ENCODE results near the gene TRAPPC6A. TPM values are rescaled to one million over a fixed set of nuclear protein-coding genes. Genes with fewer than 3 reads are reported as not detected.

The TRAPPC6A gene
- total and polyA plus RNA-seq, 2 experiments from 2014 or later: 29.4 to 74.7 TPM

DNA sequence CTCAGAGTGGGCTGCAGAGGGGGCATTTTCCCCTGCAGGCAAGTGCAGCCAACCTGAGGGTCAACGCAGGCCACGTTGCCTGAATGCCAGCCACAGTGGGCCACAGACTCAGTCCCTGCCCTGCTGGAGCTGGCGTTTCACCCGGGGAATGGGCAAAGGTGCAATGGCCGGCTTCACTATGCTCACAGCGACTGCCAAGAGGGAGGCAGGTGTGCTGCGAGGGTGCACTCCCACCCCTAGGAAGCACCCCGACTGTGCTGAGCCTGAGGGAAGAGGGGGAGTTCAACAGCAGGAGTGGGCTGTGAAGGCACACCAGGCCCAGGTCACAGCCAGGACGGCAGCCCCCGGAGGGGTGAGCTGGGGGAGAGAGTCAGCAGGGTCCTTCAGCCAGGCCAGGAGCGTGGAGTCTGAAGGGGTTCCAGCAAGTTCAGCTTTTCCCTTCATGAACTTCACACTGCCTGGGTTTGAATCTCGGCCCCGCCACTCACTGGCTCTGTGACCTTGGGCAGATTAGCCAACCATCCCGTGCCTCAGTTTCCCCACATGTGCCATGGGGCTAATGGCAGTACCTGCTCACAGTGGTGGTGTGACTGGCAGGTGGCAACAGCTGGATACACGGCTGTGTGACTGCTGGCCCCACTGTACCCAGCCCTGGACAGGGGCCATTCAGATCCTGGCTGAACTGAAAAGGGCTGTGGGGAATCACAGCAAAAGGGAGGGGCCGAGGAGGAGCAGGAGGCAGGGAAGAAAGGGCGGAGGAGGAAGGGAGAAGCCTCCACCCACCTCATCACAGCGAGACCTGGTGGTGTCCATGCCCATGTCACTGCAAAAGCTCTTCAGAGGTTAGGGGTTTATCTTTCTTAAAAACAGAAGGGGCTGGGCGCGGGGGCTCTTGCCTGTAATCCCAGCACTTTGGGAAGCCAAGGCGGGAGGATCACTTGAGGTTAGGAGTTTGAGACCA lies 7.6 kb downstream of the TRAPPC6A start:
- Histone ChIP-seq H3K4me2 (no peak overlapping the region), H3F3A (replicated peaks; ENCODE audit: low read depth) (no peaks in the 10 kb centered on the region; the same call in 1 of the 2 replicates), H3K27me3 (ENCODE audit: insufficient read depth) (no peaks in the 10 kb centered on the region), H3K4me1 (ENCODE audit: insufficient read depth) (0 out of 2 replicates have a peak, but pooled peaks cover 4% of the 10 kb centered on the region), H3K36me3 (ENCODE audit: insufficient read depth) (no peaks in the 10 kb centered on the region), H3K79me2 (replicated peaks; ENCODE audit: insufficient read depth) (no peaks in the 10 kb centered on the region; the same call in 1 of the 2 replicates), H3K4me3 (no peak overlapping the region), H3K9me2 (ENCODE audit: insufficient read depth) (no peaks in the 10 kb centered on the region), H4K20me1 (replicated peaks; ENCODE audit: insufficient read depth) (no peaks in the 10 kb centered on the region; the same call in 1 of the 2 replicates), H3K27ac (ENCODE audit: low read depth) (no peak overlapping the region), H2AFZ (no peak overlapping the region)
- no peak for DNase-seq (ENCODE audit: low spot score)
- H3K4me3 Mint-ChIP-seq: no peak overlapping the region
- H3K4me1 Mint-ChIP-seq: peaks cover 6% of the 10 kb centered on the region
- no peaks in the 10 kb centered on the region for H3K9me3 Mint-ChIP-seq
- no peak for ATAC-seq
- H3K27me3 Mint-ChIP-seq (ENCODE audit: insufficient read depth, low read depth, poor library complexity): peaks cover 14% of the 10 kb centered on the region
- H3K27ac Mint-ChIP-seq: no peak overlapping the region
- TF ChIP-seq ZNF114 (CRISPR knock-in tag; IDR thresholded peaks at IDR 0.05) (no peak), EZH2 (IDR thresholded peaks at IDR 0.05; ENCODE audit: low read depth, unreplicated experiment) (no peak), POLR2AphosphoS5 (IDR thresholded peaks at IDR 0.05; ENCODE audit: low read depth) (no peak), EZH2phosphoT487 (IDR thresholded peaks at IDR 0.05; ENCODE audit: unreplicated experiment) (no peak), JUNB (IDR thresholded peaks at IDR 0.05; ENCODE audit: unreplicated experiment) (no peak)
- TF ChIP-seq, protein P1, sequence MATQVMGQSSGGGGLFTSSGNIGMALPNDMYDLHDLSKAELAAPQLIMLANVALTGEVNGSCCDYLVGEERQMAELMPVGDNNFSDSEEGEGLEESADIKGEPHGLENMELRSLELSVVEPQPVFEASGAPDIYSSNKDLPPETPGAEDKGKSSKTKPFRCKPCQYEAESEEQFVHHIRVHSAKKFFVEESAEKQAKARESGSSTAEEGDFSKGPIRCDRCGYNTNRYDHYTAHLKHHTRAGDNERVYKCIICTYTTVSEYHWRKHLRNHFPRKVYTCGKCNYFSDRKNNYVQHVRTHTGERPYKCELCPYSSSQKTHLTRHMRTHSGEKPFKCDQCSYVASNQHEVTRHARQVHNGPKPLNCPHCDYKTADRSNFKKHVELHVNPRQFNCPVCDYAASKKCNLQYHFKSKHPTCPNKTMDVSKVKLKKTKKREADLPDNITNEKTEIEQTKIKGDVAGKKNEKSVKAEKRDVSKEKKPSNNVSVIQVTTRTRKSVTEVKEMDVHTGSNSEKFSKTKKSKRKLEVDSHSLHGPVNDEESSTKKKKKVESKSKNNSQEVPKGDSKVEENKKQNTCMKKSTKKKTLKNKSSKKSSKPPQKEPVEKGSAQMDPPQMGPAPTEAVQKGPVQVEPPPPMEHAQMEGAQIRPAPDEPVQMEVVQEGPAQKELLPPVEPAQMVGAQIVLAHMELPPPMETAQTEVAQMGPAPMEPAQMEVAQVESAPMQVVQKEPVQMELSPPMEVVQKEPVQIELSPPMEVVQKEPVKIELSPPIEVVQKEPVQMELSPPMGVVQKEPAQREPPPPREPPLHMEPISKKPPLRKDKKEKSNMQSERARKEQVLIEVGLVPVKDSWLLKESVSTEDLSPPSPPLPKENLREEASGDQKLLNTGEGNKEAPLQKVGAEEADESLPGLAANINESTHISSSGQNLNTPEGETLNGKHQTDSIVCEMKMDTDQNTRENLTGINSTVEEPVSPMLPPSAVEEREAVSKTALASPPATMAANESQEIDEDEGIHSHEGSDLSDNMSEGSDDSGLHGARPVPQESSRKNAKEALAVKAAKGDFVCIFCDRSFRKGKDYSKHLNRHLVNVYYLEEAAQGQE (IDR thresholded peaks at IDR 0.05; ENCODE audit: unreplicated experiment): no peak
- TF ChIP-seq, protein P2, sequence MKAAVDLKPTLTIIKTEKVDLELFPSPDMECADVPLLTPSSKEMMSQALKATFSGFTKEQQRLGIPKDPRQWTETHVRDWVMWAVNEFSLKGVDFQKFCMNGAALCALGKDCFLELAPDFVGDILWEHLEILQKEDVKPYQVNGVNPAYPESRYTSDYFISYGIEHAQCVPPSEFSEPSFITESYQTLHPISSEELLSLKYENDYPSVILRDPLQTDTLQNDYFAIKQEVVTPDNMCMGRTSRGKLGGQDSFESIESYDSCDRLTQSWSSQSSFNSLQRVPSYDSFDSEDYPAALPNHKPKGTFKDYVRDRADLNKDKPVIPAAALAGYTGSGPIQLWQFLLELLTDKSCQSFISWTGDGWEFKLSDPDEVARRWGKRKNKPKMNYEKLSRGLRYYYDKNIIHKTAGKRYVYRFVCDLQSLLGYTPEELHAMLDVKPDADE (IDR thresholded peaks at IDR 0.05): no peak
- H3K36me3 Mint-ChIP-seq (ENCODE audit: low read depth): no peaks in the 10 kb centered on the region; the same call in 2 of the 3 replicates

DNA sequence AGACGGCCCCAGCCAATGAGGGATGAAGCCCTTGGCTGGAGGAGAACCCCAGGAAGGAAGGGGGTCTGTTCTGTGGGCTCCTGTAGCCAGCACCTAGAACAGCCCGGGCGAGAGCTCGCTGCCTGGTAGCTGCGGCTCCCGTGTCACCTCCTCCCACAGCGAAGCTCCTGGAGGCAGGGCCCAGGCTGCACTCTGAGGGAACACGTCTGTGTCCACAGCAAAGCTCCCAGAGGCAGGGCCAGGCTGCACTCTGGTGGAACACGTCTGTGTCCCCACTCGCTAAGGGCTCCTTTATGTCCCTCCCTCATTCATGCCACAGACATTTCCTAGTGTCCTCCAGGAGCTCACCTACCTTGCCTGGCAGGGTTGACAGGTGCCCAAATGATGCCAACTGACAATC lies 8.4 kb downstream of the TRAPPC6A start:
- H3K36me3 ChIP-seq (ENCODE audit: insufficient read depth): no peaks in the 10 kb centered on the region
- no peak overlapping the region for H2AFZ ChIP-seq
- no peaks in the 10 kb centered on the region; the same call in 1 of the 2 replicates for H4K20me1 ChIP-seq (replicated peaks; ENCODE audit: insufficient read depth)
- H3K27me3 Mint-ChIP-seq (ENCODE audit: insufficient read depth, low read depth, poor library complexity): peaks cover 14% of the 10 kb centered on the region
- H3K27ac Mint-ChIP-seq: no peak overlapping the region
- no peaks in the 10 kb centered on the region; the same call in 2 of the 3 replicates for H3K36me3 Mint-ChIP-seq (ENCODE audit: low read depth)
- no peaks in the 10 kb centered on the region; the same call in 1 of the 2 replicates for H3F3A ChIP-seq (replicated peaks; ENCODE audit: low read depth)
- H3K9me3 Mint-ChIP-seq: no peaks in the 10 kb centered on the region
- H3K4me3 ChIP-seq: no peak overlapping the region
- ATAC-seq: no peak
- no peak overlapping the region for H3K4me3 Mint-ChIP-seq
- no peak for DNase-seq (ENCODE audit: low spot score)
- no peaks in the 10 kb centered on the region for H3K9me2 ChIP-seq (ENCODE audit: insufficient read depth)
- H3K4me1 ChIP-seq (ENCODE audit: insufficient read depth): 0 out of 2 replicates have a peak, but pooled peaks cover 4% of the 10 kb centered on the region
- H3K27me3 ChIP-seq (ENCODE audit: insufficient read depth): no peaks in the 10 kb centered on the region
- no peaks in the 10 kb centered on the region; the same call in 1 of the 2 replicates for H3K79me2 ChIP-seq (replicated peaks; ENCODE audit: insufficient read depth)
- H3K27ac ChIP-seq (ENCODE audit: low read depth): no peak overlapping the region
- H3K4me2 ChIP-seq: no peak overlapping the region
- peaks cover 6% of the 10 kb centered on the region for H3K4me1 Mint-ChIP-seq
- TF ChIP-seq ZNF331 (CRISPR knock-in tag; IDR thresholded peaks at IDR 0.05; ENCODE audit: low read depth): no peak
- TF ChIP-seq, protein P3, sequence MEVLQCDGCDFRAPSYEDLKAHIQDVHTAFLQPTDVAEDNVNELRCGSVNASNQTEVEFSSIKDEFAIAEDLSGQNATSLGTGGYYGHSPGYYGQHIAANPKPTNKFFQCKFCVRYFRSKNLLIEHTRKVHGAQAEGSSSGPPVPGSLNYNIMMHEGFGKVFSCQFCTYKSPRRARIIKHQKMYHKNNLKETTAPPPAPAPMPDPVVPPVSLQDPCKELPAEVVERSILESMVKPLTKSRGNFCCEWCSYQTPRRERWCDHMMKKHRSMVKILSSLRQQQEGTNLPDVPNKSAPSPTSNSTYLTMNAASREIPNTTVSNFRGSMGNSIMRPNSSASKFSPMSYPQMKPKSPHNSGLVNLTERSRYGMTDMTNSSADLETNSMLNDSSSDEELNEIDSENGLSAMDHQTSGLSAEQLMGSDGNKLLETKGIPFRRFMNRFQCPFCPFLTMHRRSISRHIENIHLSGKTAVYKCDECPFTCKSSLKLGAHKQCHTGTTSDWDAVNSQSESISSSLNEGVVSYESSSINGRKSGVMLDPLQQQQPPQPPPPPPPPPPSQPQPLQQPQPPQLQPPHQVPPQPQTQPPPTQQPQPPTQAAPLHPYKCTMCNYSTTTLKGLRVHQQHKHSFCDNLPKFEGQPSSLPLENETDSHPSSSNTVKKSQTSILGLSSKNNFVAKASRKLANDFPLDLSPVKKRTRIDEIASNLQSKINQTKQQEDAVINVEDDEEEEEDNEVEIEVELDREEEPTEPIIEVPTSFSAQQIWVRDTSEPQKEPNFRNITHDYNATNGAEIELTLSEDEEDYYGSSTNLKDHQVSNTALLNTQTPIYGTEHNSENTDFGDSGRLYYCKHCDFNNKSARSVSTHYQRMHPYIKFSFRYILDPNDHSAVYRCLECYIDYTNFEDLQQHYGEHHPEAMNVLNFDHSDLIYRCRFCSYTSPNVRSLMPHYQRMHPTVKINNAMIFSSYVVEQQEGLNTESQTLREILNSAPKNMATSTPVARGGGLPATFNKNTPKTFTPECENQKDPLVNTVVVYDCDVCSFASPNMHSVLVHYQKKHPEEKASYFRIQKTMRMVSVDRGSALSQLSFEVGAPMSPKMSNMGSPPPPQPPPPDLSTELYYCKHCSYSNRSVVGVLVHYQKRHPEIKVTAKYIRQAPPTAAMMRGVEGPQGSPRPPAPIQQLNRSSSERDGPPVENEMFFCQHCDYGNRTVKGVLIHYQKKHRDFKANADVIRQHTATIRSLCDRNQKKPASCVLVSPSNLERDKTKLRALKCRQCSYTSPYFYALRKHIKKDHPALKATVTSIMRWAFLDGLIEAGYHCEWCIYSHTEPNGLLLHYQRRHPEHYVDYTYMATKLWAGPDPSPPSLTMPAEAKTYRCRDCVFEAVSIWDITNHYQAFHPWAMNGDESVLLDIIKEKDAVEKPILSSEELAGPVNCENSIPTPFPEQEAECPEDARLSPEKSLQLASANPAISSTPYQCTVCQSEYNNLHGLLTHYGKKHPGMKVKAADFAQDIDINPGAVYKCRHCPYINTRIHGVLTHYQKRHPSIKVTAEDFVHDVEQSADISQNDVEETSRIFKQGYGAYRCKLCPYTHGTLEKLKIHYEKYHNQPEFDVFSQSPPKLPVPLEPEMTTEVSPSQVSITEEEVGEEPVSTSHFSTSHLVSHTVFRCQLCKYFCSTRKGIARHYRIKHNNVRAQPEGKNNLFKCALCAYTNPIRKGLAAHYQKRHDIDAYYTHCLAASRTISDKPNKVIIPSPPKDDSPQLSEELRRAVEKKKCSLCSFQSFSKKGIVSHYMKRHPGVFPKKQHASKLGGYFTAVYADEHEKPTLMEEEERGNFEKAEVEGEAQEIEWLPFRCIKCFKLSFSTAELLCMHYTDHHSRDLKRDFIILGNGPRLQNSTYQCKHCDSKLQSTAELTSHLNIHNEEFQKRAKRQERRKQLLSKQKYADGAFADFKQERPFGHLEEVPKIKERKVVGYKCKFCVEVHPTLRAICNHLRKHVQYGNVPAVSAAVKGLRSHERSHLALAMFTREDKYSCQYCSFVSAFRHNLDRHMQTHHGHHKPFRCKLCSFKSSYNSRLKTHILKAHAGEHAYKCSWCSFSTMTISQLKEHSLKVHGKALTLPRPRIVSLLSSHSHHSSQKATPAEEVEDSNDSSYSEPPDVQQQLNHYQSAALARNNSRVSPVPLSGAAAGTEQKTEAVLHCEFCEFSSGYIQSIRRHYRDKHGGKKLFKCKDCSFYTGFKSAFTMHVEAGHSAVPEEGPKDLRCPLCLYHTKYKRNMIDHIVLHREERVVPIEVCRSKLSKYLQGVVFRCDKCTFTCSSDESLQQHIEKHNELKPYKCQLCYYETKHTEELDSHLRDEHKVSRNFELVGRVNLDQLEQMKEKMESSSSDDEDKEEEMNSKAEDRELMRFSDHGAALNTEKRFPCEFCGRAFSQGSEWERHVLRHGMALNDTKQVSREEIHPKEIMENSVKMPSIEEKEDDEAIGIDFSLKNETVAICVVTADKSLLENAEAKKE (CRISPR knock-in tag; IDR thresholded peaks at IDR 0.05): no peak
- no peak for TF ChIP-seq EZH2phosphoT487 (IDR thresholded peaks at IDR 0.05; ENCODE audit: unreplicated experiment)
